Neural cell (in vitro differentiated cells): Measurements from ENCODE around the gene CCSAP.

Source experiments
- CTCF ChIP-seq: fragments of 450-650 bp; IDR thresholded peaks from 2 replicates; pipeline ENCODE4 v1.5.1; 2014; ENCODE audit warnings: antibody characterized with exemption, mild to moderate bottlenecking, moderate library complexity; ENCODE audit not compliant: poor library complexity, severe bottlenecking
- EZH2 ChIP-seq: fragments of 200-600, 300-800 bp; shearing (Covaris generic), sonication (generic); IDR thresholded peaks from 2 replicates; pipeline ENCODE4 v1.6.1; 2014; ENCODE audit warnings: antibody characterized with exemption, low read length, borderline replicate concordance, mild to moderate bottlenecking; ENCODE audit not compliant: insufficient read depth, poor library complexity, severe bottlenecking

GRCh38 chr1:229344937-229345684 lies 2.3 kb upstream of the CCSAP start:
- no peak for TF ChIP-seq CTCF
- no peak for TF ChIP-seq EZH2
